H1 (cell line): ENCODE results near the gene ZDHHC16. TPM values are rescaled to one million over a fixed set of nuclear protein-coding genes. Genes with fewer than 3 reads are reported as not detected.
A peak's percentile ranks its signal among the peaks of the same experiment; 100 is the strongest.

Source experiments
- CBX8 ChIP-seq: fragments of 300-800, 300-1000 bp; sonication (generic); IDR thresholded peaks from 2 replicates; pipeline ENCODE4 v1.7.1; 2016; ENCODE audit warnings: low read depth, low read length, borderline replicate concordance
- GABPA ChIP-seq: IDR thresholded peaks from 2 replicates; pipeline ENCODE4 v1.6.1; 2011; ENCODE audit warnings: mild to moderate bottlenecking, low read length, moderate library complexity, borderline replicate concordance; ENCODE audit not compliant: insufficient read depth
- KDM1A ChIP-seq: fragments of 200-600, 300-600 bp; sonication (generic); IDR thresholded peaks from 2 replicates; pipeline ENCODE4 v1.7.1; 2016; ENCODE audit warnings: mild to moderate bottlenecking, low read length, borderline replicate concordance
- KDM5A ChIP-seq: fragments of 200-600 bp; IDR thresholded peaks from 2 replicates; pipeline ENCODE4 v1.7.1; 2012; ENCODE audit warnings: mild to moderate bottlenecking, low read length, inconsistent platforms, mixed read lengths
- POLR2AphosphoS5 ChIP-seq: IDR thresholded peaks from 2 replicates; pipeline ENCODE4 v1.6.1; 2011; ENCODE audit warnings: low read depth, low read length
- SIN3A ChIP-seq, 2 experiments: IDR thresholded peaks in 1 of 2; conservative IDR thresholded peaks in 1 of 2; 2 replicates each; pipeline ENCODE4 v1.6.1; 2011 to 2012; ENCODE audit warnings: low read length in 2 of 2, improper control_type of control experiment in 1 of 2, low read depth in 1 of 2, mild to moderate bottlenecking in 1 of 2
- SUZ12 ChIP-seq: fragments of 200-600 bp; sonication (generic); IDR thresholded peaks from 2 replicates; pipeline ENCODE4 v1.6.1; 2012; ENCODE audit warnings: mild to moderate bottlenecking, inconsistent platforms, low read length, moderate library complexity, mixed read lengths
- TAF1 ChIP-seq: IDR thresholded peaks from 2 replicates; pipeline ENCODE4 v1.6.1; 2011; ENCODE audit warnings: mild to moderate bottlenecking, low read depth, low read length
- TEAD4 ChIP-seq: IDR thresholded peaks from 2 replicates; pipeline ENCODE4 v1.6.1; 2012; ENCODE audit warnings: low read depth, low read length, inconsistent platforms, mixed read lengths
- polyA plus RNA-seq, 7 experiments: library from polyadenylated mRNA; depleted of rRNA in 3 of 7; stranded (reverse) in 5 of 7; unstranded in 2 of 7; fragments of >200 nt in 5 of 7; fragments of 200-250 nt in 2 of 7; gene quantifications; 1 replicate in 5 of 7; 2 replicates in 1 of 7; 4 replicates in 1 of 7; pipeline versions ENCODE4 v1.2.1 to v1.2.3, GENCODE V29; 2011 to 2013; ENCODE audit warnings: missing spikeins in 2 of 7, mixed read lengths in 2 of 7
- total RNA-seq: library from RNA; stranded (reverse); fragmentation: NEBNext Ultra II Directional; extraction: Animal tissue kit (Norgen Biotek cat#: 25700); gene quantifications from 2 replicates; pipeline ENCODE4 v1.2.1, GENCODE V29; 2021
- TF ChIP-seq, protein P1 (sequence below): IDR thresholded peaks from 2 replicates; pipeline ENCODE4 v1.6.1; 2012; ENCODE audit warnings: inconsistent platforms

ZDHHC16 gene
- total and polyA plus RNA-seq, 2 of the 8 experiments (the other 6 are each of a cell fraction or from before 2014, with no cell fraction given) = 45.9 to 108 TPM

GRCh38 chr10:97400665-97401454 lies 45.1 kb upstream of the ZDHHC16 start, which contains the start of gene RRP12 (continued):
- TF ChIP-seq KDM5A (no peak), TEAD4 (no peak), SIN3A (conservative IDR thresholded peaks at IDR 0.05 in 1 of 2, IDR thresholded peaks at IDR 0.05 in 1 of 2; ENCODE audit: low read depth in 1 of 2, low read length in 2 of 2) (peak; percentile 98), GABPA (peak; percentile 90; the same call in 1 of the 2 replicates), SUZ12 (no peak), KDM1A (no peak), TAF1 (peak; percentile 66), POLR2AphosphoS5 (peak; percentile 71), CBX8 (no peak)
- TF ChIP-seq, protein P1, sequence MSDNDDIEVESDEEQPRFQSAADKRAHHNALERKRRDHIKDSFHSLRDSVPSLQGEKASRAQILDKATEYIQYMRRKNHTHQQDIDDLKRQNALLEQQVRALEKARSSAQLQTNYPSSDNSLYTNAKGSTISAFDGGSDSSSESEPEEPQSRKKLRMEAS = peak; percentile 97
